Adrenal gland (tissue), 5 donors: ENCODE measurements around the gene CD7.

ENCODE experiments used
- CTCF ChIP-seq, 6 experiments: fragments of 450-650 bp in 4 of 6; fragments of 200-600 bp in 2 of 6; sonication (generic) in 1 of 6; IDR thresholded peaks; 1 replicate in 5 of 6; 2 replicates in 1 of 6; pipeline versions ENCODE4 v1.5.1 to v1.8.0; 2016 to 2021; ENCODE audit warnings: antibody characterized with exemption in 6 of 6, mild to moderate bottlenecking in 2 of 6, moderate library complexity in 1 of 6
- POLR2A ChIP-seq, 2 donors: fragments of 450-650 bp; IDR thresholded peaks; one replicate each; pipeline ENCODE4 v1.6.1; 2017; ENCODE audit warnings: antibody characterized with exemption in 2 of 2, mild to moderate bottlenecking in 2 of 2, moderate library complexity in 1 of 2
- donor health status: DM: no; HTN: no; CAD: no.

GRCh38 chr17:82295472-82295814 is 22.0 kb downstream of the CD7 start:
- no peak for TF ChIP-seq CTCF (IDR thresholded peaks at IDR 0.05)
- no peak for TF ChIP-seq POLR2A (IDR thresholded peaks at IDR 0.05)
